A673 (cell line): ENCODE data around the gene CACNA2D3. TPM values are rescaled to one million over a fixed set of nuclear protein-coding genes. Genes with fewer than 3 reads are reported as not detected.

ENCODE experiments used
- BruUV-seq: library from RNA; stranded (reverse); fragments of 400-500 nt; replicated peaks from 2 replicates; lab custom pipeline; 2021; lab: Mats Ljungman, UMichigan
- CTCF ChIA-PET: fragments of 300-600 bp; sonication (Branson Sonifier 250); formaldehyde crosslinking; loops from one replicate; lab custom pipeline; 2022; ENCODE audit warnings: antibody characterized with exemption; lab: Charles Lee
- POLR2A ChIA-PET: fragments of 300-600 bp; sonication (Branson Sonifier 250); formaldehyde crosslinking; loops from one replicate; lab custom pipeline; 2022; ENCODE audit warnings: antibody characterized with exemption; ENCODE audit not compliant: low non-redundant PET; lab: Charles Lee
- DNase-seq: peaks from one replicate; pipeline ENCODE4 v3.0.0-alpha.2; 2015; ENCODE audit warnings: low spot score
- H3K27ac ChIP-seq: fragments of 200-600 bp; sonication (generic); 2 replicates; pipeline ENCODE4 v1.5.1; 2016; ENCODE audit warnings: mixed run types, low read depth, mild to moderate bottlenecking, mixed read lengths, antibody characterized with exemption, low read length; ENCODE audit not compliant: poor library complexity, severe bottlenecking
- H3K27me3 ChIP-seq: fragments of 200-600 bp; sonication (generic); replicated peaks from 2 replicates; pipeline ENCODE4 v1.6.1; 2017; ENCODE audit warnings: mixed run types, low read depth, mild to moderate bottlenecking, mixed read lengths, antibody characterized with exemption, low read length; ENCODE audit not compliant: insufficient read depth, poor library complexity
- H3K36me3 ChIP-seq: fragments of 200-600 bp; sonication (generic); 2 replicates; pipeline ENCODE4 v1.6.1; 2016; ENCODE audit warnings: mixed run types, mild to moderate bottlenecking, mixed read lengths, antibody characterized with exemption, low read length; ENCODE audit not compliant: insufficient read depth, poor library complexity, severe bottlenecking
- H3K4me1 ChIP-seq: fragments of 200-600 bp; sonication (generic); 2 replicates; pipeline ENCODE4 v1.6.1; 2017; ENCODE audit warnings: mixed run types, mild to moderate bottlenecking, mixed read lengths, antibody characterized with exemption, low read length; ENCODE audit not compliant: insufficient read depth, poor library complexity, severe bottlenecking
- H3K4me3 ChIP-seq: fragments of 200-600 bp; sonication (generic); 2 replicates; pipeline ENCODE4 v1.5.1; 2016; ENCODE audit warnings: low read depth, mixed run types, mild to moderate bottlenecking, mixed read lengths, low read length; ENCODE audit not compliant: poor library complexity, severe bottlenecking
- H3K9me3 ChIP-seq: fragments of 200-600 bp; sonication (generic); 2 replicates; pipeline ENCODE4 v1.6.1; 2016; ENCODE audit warnings: mixed run types, low read depth, mild to moderate bottlenecking, mixed read lengths, antibody characterized with exemption, low read length; ENCODE audit not compliant: poor library complexity, severe bottlenecking
- EZH2 ChIP-seq: fragments of 200-600 bp; sonication (generic); IDR thresholded peaks from 2 replicates; pipeline ENCODE4 v1.6.1; 2017; ENCODE audit warnings: borderline replicate concordance, low read depth, mild to moderate bottlenecking, mixed read lengths, antibody characterized with exemption, low read length; ENCODE audit not compliant: poor library complexity, severe bottlenecking
- intact Hi-C: fragments of 100-400 bp; cut with micrococcal nuclease; formaldehyde crosslinking; loops from one replicate; pipeline ENCODE4 v1.10.0; 2022; ENCODE audit not compliant: unreplicated experiment
- total RNA-seq: library from RNA; stranded (reverse); gene quantifications from 2 replicates; pipeline ENCODE4 v1.2.3, GENCODE V29; 2021
- TF ChIP-seq, protein P1 (sequence below): fragments of 300-800, 200-600 bp; sonication (generic); conservative IDR thresholded peaks from 2 replicates; pipeline ENCODE4 v1.5.1; 2017; ENCODE audit warnings: low read depth, mild to moderate bottlenecking, antibody characterized with exemption, low read length, moderate library complexity, mixed read lengths

Gene CACNA2D3
- total RNA-seq, 1 experiment from 2014 or later, result not detected

DNA sequence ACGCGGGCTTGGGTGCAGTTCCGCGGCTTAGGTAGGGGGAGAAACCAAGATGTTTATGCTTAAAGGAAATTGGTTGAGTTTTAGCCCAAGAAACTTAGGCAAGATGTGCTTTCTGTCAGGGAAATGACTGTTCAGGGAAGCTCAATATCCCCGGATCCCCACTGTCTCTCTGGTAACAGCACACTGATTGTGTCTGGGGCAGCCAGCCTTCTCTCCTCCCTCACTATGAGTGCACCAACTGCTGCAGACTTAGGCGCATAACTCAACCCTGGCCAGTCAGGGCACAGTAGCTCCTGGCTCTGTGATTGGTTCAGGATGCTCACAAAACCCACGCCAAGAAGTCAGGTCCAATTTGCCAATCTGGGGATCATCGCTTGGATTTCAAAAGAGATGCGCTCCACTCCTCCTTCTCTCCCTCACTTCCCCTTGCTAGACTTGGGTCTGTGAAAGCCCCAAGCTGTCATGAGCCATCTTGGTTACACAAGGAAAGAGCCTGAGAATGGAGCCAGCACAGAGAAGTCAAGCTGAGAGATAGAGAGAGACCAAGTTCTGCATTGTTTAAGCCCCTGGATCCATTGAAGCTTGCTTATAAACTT is 42.5 kb upstream of the CACNA2D3 start:
- TF ChIP-seq EZH2, result no peak
- TF ChIP-seq, protein P1, sequence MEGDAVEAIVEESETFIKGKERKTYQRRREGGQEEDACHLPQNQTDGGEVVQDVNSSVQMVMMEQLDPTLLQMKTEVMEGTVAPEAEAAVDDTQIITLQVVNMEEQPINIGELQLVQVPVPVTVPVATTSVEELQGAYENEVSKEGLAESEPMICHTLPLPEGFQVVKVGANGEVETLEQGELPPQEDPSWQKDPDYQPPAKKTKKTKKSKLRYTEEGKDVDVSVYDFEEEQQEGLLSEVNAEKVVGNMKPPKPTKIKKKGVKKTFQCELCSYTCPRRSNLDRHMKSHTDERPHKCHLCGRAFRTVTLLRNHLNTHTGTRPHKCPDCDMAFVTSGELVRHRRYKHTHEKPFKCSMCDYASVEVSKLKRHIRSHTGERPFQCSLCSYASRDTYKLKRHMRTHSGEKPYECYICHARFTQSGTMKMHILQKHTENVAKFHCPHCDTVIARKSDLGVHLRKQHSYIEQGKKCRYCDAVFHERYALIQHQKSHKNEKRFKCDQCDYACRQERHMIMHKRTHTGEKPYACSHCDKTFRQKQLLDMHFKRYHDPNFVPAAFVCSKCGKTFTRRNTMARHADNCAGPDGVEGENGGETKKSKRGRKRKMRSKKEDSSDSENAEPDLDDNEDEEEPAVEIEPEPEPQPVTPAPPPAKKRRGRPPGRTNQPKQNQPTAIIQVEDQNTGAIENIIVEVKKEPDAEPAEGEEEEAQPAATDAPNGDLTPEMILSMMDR, result no peak
- BruUV-seq, result no TSS peak
- Histone ChIP-seq H3K4me1 (no peaks in the 10 kb centered on the region), H3K27me3 (no peaks in the 10 kb centered on the region), H3K9me3 (no peaks in the 10 kb centered on the region), H3K36me3 (no peaks in the 10 kb centered on the region), H3K4me3 (no peak overlapping the region), H3K27ac (no peak overlapping the region)
- intact Hi-C loops, result no loop called here
- CTCF ChIA-PET, result no interaction called here
- POLR2A ChIA-PET, result no interaction called here
- DNase-seq, result no peak

DNA sequence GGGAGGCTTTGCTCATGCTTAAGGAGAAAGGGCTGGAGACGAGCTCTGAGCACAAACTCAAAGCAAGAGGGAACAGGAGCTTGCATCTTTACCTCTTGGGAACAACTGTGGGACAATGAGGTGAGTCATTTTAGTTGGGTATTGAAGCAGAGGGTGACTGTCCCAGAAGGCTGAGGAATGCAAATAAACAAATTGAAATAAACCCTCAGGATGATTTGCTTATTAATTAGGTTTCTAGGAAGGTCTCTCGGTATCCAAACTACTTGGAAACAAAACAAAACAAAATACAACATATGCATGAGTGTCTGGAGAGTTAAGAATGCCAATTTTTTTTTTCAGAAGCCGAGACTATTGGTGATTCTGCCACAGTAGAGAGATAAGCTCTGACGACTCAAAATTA is 38.4 kb upstream of the CACNA2D3 start:
- intact Hi-C loops, result no loop called here
- no peak overlapping the region for H3K4me3 ChIP-seq
- no peaks in the 10 kb centered on the region for H3K27me3 ChIP-seq
- no TSS peak for BruUV-seq
- TF ChIP-seq, protein P1, result no peak
- TF ChIP-seq EZH2, result no peak
- CTCF ChIA-PET, result no interaction called here
- POLR2A ChIA-PET, result no interaction called here
- no peak overlapping the region for H3K27ac ChIP-seq
- H3K9me3 ChIP-seq, result no peaks in the 10 kb centered on the region
- no peaks in the 10 kb centered on the region for H3K4me1 ChIP-seq
- no peaks in the 10 kb centered on the region for H3K36me3 ChIP-seq
- DNase-seq, result no peak

DNA sequence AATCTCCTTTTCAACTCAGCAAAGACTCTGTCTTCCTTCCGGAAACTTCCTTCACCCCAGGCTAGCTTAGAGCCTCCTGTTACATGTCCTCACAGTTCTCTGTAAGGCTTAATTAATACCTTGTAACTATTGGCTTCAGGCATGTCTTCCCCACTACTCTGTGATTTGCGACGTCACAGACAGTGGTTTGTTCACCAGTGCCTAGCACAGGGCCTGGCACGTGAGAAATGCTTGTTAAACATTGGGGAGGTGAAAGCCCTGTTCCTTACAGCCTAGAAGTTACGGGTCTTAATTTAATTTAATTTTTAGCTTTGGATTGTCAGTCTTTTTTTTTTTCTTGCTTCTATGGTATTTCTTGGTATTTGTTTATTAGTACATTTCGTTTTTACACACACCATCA is 36.4 kb upstream of the CACNA2D3 start:
- Histone ChIP-seq H3K27me3 (no peaks in the 10 kb centered on the region), H3K36me3 (no peaks in the 10 kb centered on the region), H3K4me1 (no peaks in the 10 kb centered on the region), H3K9me3 (no peaks in the 10 kb centered on the region), H3K27ac (no peak overlapping the region), H3K4me3 (no peak overlapping the region)
- DNase-seq, result no peak
- no TSS peak for BruUV-seq
- ChIA-PET POLR2A (no interaction called here), CTCF (no interaction called here)
- TF ChIP-seq, protein P1, result no peak
- TF ChIP-seq EZH2, result no peak
- intact Hi-C loops, result no loop called here
